D721Med (cell line): ENCODE results near the gene PLEKHM3.

Source experiments
- DNase-seq: peaks from one replicate; pipeline ENCODE4 v3.0.0; 2011; ENCODE audit warnings: low spot score; ENCODE audit not compliant: insufficient read length
- FAIRE-seq: peaks from 2 replicates; lab custom pipeline; 2011; peaks lifted over from hg19 to GRCh38; lab: Jason Lieb, UNC
- CTCF ChIP-seq: IDR thresholded peaks from 2 replicates; pipeline ENCODE4 v1.5.1; 2012; ENCODE audit warnings: mild to moderate bottlenecking, control low read depth; ENCODE audit not compliant: insufficient read depth; ENCODE audit errors: missing control alignments

The PLEKHM3 gene

GRCh38 chr2:207845202-207845864 is 180.0 kb downstream of the PLEKHM3 start:
- TF ChIP-seq CTCF = no peak
- no peak for DNase-seq
- no peak for FAIRE-seq

- no peak for DNase-seq
- no peak for FAIRE-seq
- no peak for TF ChIP-seq CTCF
These were observed 180.7 kb downstream of the PLEKHM3 start for GRCh38 chr2:207844648-207845047.

- no peak for FAIRE-seq
These were observed 185.2 kb downstream of the PLEKHM3 start for GRCh38 chr2:207840101-207840500.

DNA sequence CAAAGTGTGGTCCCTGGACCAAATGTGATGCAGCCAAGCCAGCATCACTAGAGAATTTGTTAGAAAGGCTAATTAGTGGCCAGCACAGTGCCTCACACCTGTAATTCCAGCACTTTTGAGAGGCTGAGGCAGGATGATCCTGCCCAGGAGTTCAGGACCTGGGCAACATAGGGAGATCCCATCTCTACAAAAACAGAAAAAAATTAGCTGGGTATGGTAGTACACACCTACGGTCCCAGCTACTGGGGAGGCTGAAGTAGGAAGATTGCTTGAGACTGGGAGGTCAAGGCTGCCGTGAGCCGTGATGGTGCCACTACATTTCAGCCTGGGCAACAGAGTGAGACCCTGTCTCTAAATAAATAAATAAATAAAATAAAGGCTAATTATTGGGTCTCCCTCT is 185.8 kb downstream of the PLEKHM3 start:
- no peak for DNase-seq
- no peak for FAIRE-seq
- TF ChIP-seq CTCF = no peak

More at GRCh38 chr2:207840101-207840500, 185.2 kb downstream of the PLEKHM3 start:
- TF ChIP-seq CTCF = no peak
- no peak for DNase-seq

DNA sequence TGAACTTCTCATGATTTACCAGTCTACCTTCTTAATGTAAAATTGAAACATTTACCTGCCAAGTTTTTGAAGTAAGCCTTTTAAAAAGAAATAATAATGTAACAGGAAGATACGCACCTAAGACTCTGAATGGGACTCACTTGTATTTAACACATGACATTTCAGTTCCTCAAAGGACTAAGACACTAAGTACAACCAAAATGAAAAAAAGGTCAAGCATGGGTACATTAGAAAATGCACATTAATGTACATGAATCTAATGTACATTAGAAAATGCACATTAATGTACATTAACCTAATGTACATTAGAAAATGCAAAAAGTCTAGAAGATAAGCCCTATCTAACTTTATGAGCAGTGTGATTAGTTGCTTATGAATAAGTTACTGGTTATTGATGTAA is 186.3 kb downstream of the PLEKHM3 start:
- no peak for TF ChIP-seq CTCF
- FAIRE-seq = no peak
- no peak for DNase-seq

DNA sequence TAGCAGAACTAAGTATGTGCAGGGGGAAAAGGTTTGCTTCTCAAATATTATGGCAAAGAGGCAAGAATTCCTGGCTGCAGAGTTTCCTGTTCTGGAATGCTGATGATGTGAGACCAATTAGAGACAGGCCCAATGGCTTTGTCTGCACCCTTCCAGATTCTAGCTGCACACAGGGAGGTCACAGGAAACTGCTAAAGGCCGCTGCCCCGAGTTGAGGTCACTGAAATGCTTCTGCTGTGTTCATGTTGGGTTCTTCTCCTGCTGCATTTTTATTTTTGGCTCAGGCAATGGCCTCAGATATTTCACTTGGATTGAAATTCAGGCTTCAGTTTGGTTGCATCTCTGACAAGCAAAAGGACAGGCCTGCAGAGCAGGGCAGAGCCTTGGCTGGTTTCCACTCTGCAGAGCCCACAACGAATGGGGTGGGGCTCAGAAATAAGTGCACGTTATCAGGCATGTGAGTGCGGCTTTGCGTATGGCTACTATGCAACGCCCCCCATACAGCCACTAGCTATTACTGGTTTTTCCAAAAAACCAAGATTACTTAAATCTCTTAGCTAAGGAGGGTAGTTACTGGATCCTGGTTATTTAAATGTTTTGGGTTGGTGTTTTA is 188.7 kb downstream of the PLEKHM3 start:
- TF ChIP-seq CTCF = no peak
- DNase-seq (no peak), FAIRE-seq (no peak)

GRCh38 chr2:207835805-207836204 is 189.5 kb downstream of the PLEKHM3 start:
- no peak for TF ChIP-seq CTCF
- DNase-seq (no peak), FAIRE-seq (no peak)
